Right hindlimb (tissue), 1 donor: ENCODE results near the gene ADCY7.

ENCODE experiments used
- DNase-seq: peaks from one replicate; pipeline ENCODE4 v3.0.0-alpha.2; 2018

Gene ADCY7

DNA sequence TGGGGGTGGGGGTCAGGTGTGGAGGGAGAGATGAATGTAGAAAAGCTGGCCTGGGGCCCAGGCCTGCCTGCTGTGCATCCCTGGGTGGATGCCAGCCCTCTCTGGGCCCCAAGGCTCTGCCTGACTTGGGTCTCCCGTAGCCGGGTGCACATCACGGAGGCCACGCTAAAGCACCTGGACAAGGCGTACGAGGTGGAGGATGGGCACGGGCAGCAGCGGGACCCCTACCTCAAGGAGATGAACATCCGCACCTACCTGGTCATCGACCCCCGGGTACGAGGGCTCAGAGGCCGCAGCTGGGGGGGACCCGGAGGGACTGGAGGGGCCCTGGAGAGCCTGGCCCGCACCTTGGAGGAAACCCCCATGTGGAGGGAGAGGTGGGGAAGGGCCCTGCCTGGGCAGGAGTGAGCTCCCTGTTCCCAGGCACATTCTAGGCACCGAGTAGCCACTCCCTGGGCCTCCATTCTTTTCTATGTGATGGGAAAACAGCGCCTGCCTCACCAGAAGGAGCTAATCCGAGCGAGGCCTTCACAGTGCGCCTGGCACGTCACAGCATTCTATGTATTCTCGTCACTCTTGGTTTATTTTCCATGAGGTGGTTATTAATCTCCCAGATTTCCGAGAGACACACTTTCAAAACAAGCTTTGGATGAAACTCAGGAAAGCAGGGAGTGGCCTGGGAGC lies 34.7 kb downstream of the ADCY7 start:
- DNase-seq = peak; percentile 16

DNA sequence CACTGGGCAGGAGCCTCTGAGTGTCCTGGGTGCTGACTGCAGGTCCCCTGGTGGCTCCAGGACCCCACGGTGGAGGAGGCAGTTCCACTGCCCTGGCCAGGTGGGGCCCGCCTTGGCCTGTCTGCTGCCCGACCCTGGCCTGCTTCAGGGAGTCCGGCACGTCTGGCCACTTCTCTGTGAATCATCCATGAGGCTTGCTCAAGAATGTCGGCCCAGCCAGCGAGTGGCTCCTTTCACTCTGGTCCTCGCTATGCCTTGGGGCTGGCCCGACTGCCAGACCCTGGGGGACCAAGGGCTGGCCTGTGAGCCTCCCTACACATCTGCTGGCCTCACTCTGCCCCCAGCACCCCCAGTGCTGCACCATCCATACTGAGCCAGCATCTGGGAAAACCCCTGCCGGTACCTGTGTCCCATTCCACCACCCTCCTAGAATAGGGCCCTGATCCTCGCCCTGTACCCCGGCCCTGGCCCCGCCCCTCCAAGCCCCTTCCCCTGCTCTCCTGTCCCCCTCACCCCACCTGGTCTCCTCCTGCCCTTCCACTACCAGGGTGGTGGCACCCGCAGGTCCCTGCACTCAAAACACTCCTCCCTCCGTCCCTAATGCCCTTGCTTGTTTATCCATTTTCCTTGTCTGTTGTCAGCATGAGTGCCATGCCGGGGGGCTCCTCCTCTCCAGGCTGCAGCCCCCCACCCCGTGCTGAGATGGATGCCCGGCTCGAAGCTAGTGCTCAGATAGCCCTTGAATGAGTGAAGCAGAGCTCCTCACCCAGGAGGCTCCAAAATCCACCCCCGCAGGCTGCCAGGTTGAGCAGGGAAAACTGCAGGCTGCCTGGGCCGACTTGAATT lies 35.5 kb downstream of the ADCY7 start:
- peak; percentile 18 for DNase-seq

DNA sequence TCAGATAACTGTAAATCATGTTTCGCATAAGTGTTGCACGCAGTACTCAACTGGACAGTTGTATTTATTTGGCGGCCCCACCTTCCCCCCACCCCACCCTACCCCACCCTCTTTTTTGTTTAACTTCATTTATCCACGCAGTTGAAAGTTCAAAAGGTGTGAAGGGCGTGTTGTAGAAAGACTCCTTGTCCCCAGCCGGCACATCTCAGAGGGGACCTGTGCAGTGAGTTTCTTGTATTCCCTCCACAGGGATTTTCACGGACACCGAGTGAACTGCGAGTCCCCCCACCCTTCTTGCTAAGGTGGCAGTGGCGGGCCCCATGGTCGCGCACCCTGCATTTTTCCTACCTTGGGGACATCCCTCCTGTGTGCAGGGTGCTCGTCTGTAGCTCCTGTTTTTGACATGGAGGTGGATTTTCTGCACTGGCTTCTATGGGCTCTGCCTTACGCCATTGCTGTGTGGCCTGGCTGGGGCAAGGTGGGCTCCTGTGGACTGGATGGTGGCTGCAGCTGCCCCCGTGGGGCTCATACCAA lies 36.2 kb downstream of the ADCY7 start:
- no peak for DNase-seq

DNA sequence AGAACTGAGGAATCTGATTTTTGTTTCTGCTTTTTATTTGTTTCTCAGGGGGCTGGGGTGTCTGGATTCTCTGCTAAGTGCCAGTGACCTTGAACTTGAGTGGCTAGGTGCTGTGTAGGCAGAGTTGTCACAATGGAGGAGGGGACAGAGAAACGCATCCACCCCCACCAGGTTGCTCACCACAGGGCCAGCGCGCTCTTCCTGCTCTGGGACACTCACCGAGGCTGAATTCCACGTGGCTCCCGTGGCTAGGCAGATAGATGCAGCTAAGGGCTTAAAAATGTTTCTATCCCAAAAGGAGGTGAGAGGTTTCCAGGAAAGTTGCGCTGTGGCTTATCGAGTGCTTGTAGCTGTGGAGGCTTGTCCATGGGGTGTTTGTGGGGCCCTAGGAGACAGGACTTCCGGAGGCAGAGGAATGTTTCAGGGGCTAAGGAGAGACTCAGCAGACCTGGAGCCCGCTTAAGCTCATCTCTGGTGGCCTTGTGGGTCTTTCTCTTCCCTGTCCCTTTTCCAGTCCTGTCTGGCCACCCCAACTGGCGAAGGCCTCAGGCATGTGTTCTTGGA lies 36.8 kb downstream of the ADCY7 start:
- DNase-seq = peak; percentile 15

DNA sequence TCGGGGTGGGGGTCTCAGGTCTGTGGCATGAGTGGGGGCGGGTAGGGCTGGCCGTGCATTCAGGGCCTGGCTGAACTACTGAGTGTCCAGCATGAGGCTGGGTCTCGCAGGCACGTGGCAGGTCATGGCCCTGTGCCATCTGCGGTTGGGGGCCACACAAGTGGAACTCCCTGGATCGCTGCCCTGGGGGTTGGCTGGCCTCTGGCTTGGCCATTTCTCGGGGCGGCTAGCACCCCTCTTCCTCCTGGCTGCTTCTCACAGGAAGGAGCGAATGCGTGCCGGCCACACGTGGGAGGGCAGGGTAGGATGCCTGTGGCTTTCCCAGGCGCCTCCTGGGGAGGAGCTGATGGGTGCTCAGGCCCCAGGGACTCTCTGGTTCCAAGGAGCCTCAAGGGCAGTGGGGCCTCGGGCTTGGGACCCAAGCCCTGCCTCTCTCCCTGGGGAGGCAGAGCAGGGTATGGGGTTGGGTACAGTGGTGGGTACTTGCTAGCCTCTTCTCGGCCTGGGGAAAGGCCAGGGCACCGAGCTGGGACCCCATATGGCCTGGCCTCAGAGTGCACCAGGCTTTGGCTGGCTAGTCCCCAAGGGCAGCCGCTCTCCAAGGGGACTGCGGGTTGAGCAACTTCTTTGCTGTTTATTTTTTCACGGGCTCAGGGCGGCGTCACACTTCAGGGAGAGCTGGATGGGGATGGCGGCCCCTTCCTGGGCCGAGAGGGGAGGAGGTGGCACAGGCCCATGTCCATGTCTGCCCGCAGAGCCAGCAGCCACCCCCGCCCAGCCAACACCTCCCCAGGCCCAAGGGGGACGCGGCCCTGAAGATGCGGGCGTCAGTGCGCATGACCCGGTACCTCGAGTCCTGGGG lies 37.5 kb downstream of the ADCY7 start:
- peak; percentile 16 for DNase-seq

DNA sequence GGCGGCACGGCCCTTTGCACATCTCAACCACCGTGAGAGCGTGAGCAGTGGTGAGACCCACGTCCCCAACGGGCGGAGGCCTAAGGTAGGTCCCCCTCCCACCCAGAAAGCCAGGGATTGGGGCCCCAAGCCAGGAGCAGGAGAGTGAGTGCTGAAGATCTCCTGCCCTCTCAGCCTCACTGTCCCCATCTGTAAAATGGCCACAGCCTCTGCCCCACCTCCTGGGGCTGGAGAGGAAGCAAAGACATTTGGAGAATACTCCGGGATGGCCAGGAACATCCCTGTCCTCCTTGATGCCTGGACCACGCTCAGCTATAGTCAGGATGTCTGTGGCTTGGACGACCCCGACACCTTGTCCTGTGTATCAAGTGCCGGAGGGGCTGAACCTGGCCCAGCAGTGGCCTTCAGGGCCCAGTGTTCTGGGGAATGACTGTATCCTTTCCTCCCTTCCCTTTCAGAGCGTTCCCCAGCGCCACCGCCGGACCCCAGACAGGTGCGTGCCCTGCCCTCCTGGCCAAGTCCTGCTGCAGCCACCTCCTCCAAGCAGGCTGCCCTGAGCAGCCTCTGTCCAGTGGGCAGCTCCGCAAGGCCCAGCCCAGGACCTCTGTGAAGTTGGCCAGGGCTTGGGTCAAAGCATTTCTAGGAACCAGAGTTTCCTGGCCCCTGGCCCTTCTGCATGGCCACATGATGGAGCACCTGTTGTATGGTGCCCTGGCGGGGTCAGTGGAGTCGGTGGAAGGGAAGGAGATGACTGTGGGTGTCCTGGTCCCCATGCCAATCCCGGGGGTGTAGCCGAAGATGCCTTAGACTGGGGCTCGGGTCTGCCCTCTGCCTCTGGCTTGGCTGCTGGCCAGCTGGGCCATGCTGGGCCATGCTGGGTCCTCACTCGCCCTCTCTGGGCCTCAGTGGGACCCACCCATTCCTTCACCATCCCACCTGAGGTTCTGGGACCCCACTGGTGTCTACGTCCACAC lies 38.4 kb downstream of the ADCY7 start:
- peak; percentile 22 for DNase-seq

DNA sequence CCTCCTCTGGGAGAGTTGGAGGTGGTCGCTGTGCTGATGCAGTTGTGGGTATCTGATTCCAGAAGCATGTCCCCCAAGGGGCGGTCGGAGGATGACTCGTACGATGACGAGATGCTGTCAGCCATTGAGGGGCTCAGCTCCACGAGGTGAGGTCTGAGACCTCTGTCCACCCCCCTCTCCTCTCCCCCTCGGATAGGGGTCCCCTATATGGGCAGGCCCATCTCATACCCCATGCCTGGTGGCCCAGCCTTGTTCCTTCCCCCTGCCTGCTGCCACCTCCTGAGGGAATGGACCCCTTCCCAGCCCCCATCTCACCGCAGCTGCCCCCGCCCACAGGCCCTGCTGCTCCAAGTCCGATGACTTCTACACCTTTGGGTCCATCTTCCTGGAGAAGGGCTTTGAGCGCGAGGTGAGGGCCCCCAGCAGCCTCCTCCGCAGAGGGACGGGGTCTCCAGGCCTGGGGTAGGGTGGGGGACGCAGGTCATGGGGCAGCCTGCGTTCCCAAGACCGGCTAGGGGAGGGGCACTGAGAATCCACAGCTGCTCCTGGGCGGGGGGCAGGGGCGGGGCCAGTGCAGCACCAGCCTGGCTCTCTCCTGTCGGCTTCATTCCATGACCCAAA lies 39.2 kb downstream of the ADCY7 start:
- DNase-seq = no peak

DNA sequence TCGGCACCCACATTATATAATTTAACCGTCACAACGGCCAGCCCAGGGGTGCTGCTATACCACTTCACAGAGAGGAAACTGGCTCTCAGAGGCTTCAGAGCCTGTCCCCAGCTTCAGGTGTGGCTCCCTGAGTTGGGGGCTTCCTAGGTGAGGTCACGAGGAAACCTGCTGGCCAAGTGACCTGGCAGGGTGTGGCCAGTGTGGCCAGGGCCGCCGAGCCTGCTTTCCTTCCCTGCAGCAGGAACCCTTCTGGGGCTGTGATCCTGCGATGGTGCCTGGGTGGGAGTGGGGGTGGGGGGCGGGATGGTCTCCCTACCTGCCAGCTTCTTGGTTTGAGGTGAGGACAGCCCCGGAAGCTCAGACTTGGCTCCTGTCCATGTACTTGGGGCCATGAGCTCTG lies 39.9 kb downstream of the ADCY7 start:
- peak; percentile 17 for DNase-seq

DNA sequence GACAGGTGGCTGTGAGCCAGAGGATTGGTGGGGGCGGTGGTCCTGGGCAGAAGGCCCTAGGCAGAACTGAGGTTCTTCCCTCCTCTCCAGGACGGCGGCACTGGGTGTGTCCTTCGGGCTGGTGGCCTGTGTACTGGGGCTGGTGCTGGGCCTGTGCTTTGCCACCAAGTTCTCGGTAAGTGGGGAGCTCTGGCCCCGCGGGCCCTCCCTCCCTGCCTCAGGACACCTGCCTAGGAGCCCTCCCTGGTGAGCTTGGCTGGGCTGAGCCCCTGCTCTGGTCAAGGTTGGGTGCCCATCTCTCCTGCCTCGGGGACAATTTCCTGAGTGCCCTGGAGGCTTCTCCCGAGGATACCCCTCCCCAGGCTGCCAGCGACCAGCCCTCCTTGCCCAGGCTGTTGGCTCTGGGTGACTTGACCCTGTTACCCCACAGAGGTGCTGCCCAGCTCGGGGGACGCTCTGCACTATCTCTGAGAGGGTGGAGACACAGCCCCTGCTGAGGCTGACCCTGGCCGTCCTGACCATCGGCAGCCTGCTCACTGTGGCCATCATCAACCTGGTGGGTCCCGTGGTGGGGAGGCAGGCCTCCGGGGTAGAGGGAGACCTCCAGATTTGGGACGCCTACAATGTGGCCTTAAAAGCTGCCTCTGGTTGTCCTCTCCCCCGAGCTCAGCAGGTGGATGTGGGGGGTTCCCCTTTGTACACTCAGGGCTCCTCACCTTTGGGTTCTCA lies 42.0 kb downstream of the ADCY7 start:
- DNase-seq = peak; percentile 22

DNA sequence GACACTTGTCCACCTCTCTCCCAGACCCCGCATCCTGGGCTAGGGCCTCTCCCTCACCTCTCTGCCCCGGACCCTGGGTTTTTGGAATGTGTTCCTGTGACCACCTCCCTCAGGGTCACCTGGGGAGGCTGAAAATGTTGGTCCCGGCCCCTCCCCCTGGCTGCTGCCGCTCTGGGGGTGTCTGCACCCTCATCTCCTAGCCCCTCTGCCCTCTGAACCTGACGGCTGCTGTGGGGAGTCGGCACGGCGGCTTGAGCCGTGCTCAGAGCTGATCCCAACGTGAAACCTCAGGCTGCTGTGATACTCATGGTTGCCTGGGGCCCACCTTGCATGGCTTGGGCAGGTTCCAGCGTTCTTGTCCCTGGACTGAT lies 42.8 kb downstream of the ADCY7 start:
- DNase-seq = no peak

DNA sequence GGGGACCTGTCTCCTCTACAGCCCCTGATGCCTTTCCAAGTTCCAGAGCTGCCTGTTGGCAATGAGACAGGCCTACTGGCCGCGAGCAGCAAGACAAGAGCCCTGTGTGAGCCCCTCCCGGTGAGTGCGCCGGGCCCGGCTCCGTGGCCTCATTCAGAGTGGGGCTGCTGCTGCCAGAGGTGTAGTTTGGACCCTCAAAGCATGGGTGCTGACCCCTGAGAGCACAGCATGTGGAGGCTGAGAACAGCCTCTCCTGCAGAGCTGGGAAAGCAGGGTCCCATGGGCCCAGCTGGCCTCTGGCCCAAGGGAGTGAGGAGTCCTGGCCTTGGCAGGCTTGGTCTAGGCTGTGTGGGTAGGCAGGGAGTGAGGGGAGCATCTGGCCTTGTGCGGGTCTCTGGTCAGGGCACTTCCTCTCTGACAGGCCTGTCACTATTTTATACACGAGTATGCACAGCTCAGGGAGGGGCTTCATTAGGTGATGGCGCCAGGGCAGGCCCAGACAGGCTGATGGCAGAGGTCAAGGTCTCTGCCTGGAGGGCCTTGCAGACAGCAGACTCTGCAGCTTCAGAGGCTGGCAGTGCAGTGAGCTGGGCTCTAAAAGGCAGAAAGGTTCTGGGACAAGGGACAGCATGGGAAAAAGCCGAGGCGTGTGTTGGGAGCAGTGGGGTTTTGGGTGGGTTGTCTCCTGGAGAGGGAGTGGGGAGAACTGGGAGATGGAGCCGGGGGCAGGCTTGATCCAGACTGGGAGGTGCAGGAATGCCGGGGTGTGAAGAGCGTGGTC lies 43.4 kb downstream of the ADCY7 start:
- DNase-seq = no peak

DNA sequence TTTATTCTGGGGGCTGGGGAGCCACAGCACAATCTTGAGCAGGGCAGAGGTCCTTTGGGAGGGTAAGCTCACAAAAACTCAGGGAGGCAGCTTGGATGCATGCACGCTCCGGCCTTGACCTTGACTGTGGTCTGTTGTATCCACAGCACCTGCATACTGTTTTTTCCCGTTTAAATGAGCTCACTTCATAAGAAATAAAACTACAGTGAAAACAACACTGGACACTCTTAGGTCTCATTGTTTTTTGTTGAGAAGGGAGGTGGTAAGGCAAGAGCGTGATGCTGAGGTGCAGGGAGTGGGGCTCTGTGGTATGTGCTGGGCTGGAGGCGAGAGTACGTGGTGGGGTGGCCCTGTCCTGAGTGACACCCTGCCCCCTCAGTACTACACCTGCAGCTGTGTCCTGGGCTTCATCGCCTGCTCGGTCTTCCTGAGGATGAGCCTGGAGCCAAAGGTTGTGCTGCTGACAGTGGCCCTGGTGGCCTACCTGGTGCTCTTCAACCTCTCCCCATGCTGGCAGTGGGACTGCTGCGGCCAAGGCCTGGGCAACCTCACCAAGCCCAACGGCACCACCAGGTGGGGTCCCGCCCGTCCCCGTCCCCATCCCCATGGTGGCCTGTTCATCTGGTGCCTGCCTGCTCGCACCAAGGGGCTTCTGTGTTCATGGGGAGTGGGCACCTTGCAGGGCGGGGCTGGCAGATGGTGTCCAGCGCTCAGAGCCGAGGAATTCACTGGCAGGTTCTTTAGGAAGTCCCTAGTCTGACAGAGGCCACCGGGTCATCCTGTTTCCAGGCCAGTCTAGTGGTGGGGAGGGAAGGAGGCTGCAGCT lies 44.2 kb downstream of the ADCY7 start:
- DNase-seq = peak; percentile 20

DNA sequence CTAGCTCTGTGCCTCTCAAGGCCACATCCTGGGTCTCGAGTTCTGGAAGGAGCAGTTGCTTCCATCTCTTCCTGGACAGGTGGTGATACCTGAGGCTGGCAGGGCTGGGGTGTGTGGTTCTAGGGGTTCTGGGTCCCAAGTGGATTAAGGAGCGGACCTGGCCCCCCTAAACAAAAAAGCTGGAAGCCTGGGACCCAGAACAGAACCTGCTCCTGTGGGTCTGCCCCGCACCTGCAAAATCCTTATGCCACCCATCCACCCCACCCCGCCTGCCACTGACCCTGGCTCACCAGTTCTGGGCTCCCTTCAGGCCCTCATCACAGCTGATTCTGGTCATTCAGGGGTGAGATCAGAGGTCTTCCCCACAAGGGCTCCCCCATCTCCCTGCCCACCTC lies 44.8 kb downstream of the ADCY7 start:
- no peak for DNase-seq

DNA sequence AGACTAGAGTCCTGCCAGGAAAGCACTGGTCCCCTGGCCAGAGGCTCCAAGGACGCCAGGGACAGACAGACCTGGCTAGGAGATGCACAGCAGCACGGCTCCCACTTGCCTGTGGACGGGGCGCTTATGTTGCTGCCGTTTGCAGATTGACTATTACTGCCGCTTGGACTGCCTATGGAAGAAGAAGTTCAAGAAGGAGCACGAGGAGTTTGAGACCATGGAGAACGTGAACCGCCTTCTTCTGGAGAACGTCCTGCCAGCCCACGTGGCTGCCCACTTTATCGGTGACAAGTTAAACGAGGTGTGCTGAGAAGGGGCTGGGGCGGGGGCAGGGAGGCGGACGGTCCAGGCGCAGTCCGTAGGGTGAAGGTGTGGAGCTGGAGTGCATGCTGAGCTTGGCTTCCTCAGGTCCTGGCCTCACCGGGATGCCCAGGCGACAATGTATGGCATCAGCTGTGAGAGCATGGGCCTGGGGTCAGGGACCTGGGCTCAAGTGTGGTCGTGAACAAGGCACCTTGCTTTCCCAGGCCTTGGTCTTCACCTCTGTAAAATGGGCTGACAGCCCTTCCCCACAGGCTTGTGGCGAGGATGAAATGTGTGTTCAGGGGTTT lies 45.6 kb downstream of the ADCY7 start:
- DNase-seq = peak; percentile 13

DNA sequence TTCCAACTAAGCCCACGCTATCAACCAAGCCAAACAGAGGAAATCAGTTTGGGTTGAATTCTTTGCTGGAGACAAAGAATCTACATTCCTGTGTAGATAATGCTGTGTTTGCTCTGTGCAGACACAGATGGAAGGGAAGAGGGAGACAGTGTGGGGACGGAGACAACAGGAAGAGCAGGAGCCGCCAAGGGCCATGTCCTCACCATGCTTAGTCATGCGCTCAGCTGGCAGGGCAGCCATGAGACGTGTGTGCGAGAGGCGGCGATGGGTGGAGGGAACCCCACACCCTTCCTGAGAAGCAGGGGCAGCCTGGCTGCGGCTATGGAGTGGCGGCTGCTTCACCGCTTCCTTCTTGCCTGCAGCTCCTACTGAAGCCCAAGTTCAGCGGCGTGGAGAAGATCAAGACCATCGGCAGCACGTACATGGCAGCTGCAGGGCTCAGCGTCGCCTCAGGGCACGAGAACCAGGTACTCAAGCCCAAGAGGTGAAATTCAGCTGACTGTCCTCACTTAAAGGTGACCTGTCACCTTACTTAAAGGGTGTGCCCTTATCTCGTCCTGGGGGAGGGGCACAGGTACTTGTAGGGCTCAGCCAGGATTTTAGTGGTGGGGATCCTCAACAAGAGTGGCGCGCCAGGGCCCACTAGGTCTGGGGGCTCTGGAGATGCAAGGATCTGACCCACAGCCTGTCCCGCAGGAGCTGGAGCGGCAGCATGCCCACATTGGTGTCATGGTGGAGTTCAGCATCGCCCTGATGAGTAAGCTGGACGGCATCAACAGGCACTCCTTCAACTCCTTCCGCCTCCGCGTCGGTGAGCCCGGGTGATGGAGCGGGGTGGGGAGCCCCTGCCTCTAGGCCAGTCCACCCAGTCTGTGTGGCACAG lies 47.5 kb downstream of the ADCY7 start:
- DNase-seq = no peak

DNA sequence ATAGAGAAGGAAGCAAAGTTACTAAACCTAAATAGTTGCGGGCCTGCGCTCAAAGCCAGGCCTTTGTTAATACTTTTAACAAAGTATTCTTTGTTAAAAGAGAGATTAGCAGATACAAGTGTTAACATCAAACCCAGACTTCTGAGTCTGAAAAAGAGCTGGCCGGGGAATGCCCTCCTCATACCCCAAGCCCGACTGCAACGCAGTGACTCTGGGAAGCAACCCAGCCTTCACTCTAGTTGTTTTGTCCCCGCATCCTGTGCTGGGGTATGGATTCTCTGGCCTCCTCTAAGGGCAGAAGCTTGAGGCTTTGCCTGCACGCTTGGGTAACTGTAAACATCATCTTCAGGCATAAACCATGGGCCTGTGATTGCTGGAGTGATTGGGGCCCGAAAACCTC lies 48.3 kb downstream of the ADCY7 start:
- no peak for DNase-seq

DNA sequence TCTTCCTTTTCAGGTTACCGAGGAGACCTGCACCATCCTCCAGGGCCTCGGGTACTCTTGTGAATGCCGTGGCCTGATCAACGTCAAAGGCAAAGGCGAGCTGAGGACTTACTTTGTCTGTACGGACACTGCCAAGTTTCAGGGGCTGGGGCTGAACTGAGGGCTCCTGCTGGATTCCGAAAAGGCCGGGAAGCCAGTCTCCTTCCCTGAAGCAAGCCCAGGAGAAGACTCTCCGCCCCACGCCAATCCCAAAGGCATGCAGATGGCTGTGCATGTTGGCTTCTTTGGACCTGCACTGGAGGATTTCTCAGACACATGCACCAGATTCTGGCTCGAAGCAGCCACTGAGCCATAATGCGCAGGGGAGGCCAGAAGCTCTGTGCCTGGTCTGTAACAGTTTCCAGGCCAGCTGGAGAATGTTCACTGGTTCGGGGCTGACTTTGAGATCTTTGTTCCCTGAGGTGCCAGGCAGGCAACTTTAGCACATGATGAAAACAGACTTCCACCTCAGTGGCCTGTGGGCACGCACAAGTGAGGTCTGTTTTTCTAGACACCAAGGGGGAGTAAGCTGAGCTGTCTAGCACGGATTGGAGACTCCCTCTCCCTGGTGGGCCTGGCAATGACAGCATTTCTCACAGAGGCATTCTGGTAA lies 49.1 kb downstream of the ADCY7 start:
- DNase-seq = no peak
